Stimulated activated CD8-positive, alpha-beta memory T cell treated with anti-CD3 and anti-CD28 coated beads, Interleukin-2, amount 100 ng/mL, for 1 hour (primary cell): ENCODE results near the gene EHBP1L1.
"Not testable (repeated sequence)": the region's sequence is repeated elsewhere in the genome, so short reads cannot be mapped to it uniquely, and the experiment has no call there.

Experiments
- DNase-seq, 2 donors: peaks; one replicate each; pipeline ENCODE4 v3.0.0-alpha.2; 2020; ENCODE audit warnings: low read depth in 2 of 2

EHBP1L1 gene

DNA sequence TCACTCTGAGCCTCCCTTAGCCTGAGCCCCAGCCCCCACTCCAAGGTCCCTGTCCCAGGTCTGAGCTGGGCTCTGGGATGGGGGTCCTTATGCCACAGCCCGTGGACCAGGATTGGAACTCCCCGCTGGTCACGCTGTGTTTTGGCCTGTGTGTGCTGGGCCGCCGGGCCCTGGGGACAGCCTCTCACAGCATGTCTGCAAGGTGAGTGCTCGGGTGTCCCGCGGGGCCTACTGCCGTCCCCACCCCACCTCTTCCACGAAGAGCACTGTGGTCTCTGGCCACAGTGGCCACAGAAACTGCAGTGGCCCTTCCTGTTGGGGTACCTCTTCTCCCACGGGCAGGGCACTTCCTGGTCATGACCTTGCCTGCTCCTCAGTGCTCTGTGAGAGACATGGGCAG, 58.6 kb downstream of the EHBP1L1 start:
- DNase-seq: no peak

DNA sequence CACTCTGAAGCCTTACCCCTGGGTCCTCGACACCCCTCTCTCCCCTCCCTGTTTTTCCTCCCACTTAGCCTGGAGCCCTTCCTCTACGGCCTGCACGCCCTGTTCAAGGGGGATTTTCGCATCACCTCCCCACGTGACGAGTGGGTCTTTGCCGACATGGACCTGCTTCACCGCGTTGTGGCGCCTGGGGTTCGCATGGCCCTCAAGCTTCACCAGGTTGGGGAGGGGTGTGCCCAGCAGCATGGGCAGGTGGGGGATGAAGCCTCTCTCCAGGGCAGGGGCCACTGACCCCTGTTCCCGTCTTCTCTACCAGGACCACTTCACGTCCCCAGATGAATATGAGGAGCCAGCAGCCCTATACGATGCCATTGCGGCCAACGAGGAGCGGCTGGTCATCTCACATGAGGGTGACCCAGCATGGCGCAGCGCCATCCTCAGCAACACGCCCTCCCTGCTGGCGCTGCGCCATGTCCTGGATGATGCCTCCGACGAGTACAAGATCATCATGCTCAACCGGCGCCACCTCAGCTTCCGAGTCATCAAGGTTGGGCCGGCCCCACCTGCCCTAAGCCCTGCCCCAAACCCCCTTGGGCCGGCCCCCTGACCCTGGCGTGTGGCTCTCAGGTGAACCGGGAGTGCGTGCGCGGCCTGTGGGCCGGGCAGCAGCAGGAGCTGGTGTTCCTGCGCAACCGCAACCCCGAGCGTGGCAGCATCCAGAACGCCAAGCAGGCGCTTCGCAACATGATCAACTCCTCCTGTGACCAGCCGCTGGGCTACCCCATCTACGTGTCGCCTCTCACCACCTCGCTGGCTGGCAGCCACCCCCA, 59.3 kb downstream of the EHBP1L1 start:
- DNase-seq: no peak

DNA sequence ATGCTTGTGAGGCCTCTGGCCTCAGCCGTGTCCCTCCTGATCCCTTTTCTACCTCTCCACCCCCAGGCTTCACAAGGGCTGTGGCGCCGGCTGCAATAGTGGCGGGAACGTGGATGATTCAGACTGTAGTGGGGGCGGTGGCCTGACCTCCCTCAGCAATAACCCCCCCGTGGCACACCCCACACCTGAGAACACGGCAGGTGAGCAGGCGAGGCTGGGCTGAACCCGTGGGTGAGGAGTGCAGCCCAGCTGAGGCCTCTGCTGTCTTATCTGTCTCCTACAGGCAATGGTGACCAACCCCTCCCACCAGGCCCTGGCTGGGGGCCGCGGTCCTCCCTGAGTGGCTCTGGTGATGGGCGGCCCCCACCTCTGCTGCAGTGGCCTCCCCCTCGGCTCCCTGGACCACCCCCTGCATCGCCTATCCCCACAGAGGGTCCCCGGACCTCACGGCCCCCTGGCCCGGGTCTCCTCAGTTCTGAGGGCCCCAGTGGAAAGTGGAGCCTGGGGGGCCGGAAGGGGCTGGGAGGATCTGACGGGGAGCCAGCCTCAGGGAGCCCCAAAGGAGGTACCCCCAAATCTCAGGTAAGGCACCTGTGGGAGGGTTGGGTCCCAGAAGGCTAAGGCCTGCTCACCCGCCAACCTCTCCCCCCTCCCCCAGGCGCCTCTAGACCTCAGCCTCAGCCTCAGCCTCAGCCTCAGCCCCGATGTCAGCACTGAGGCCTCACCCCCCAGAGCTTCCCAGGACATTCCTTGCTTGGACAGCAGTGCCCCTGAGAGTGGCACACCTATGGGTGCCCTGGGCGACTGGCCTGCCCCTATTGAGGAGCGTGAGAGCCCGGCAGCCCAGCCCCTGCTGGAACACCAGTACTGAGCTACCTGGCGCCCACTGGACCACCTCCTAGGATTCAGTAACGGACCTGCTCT, 60.5 kb downstream of the EHBP1L1 start:
- DNase-seq: no peak

DNA sequence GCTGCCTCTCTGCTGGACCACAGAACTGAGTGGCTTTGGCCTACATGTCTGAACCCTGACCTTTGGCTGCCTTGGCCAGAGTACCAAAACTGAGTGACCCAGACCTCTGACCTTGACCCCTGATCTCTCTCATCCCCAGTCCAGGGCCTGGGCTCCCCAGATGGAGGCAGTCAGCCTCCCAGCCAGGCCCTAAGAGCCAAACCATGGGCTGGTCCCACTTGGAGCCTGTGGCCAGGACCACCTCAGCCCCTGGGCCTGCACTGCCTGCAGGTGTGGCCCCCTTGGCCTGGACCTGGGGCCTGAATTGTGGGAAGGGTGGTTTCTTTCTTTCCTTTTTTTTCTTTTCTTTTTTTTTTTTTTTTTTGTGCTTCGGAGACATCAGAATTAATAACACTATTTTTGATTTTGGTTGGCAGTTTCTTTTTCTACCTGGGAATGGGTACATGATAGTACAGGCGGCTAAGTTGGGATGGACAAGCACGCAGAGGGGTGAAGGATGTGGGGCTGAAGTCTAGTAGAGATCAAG, 61.2 kb downstream of the EHBP1L1 start:
- DNase-seq: no peak

DNA sequence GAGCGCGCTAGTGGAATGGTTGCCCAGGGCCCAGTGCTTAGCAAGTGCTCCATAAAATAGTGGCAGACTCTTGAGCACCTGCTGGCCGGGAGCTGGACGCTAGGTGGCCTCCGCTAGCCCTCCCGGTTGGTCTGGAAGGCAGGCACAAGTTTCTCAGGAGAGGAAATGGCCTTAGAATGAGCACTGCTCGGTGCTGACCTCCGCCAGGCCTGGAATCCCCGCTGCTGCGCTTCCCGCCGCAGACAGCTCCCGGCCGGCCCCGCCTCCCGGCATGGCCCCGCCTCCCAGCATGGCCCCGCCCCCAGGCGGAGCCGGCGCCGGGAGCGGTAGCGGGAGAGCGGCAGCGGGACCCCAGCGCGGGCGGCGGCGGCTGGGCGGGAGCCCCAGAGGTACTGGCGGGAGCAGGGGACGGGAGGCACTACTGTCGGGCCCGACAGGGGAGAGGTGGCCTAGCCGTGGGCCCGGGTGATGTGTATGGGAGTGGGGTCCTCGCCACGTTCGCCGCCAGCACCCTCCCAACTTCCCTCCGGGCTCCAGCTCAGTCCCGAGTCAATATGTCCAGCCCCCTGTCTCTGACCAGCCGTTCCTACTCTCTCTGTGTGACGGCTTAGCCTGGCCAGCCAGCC, 62.1 kb downstream of the EHBP1L1 start, which contains the start of gene SIPA1:
Gene SIPA1, plus strand, starts transcription at position 308 of the 626 bp plus-strand sequence. CDS start 2,821 bp downstream, outside the sequence.
- peak; percentile 37 to 57 for DNase-seq

DNA sequence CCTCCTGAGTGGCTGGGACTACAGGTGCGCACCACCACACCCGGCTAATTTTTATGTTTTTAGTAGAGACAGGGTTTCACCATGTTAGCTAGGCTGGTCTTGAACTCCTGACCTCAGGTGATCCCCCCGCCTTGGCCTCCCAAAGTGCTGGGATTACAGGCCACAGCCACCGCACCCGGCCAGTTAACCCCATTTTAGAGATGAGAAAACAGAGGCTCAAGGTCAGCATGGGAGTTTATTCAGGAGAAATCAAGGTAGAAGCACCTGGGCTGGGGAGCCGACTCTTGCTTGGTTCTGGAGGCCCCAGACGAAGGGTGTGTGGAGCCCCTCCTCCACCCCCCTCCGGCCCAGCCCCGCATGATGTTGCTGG, 63.4 kb downstream of the EHBP1L1 start:
- DNase-seq: not testable (repeated sequence)

DNA sequence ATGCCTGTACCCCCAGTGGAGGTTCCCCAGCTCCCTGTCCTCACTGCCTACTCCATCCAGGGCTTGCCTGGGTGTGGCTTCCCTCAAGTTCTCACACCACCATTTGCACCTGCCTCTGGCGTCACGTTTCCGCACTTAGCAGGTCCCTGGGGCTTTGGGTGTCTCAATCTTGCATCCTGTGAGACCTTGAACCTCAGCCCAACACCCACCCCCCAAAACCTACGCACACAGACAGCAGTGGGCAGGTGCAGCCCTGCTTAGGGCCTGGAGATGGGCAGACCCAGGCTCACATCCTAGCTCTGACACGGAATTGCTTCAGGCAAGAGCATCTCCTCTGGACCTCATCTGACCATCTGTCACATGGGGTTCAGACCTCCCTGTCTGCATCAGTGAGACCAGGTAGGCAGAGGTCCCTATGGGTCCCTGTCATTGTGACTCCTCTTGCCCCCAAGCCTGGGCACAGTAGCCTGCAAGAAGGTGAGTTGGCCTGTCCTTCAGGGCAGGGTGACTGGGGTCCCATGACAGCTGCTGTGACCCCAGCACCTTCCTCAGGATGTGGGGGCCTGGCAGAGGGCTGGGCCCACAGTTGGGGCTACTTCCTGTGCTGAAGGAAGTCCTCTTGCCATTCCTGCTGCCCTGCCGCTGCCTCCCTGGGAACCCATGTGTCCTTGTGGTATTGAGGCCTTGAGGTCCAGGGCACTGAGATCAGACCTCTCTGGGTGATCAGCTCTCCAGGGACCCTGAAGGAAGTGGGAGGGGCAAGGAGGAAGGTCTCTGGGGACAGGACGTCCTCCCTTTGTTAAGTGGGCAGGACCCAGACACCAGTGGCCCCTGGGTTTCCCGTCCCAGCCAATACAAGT, 64.0 kb downstream of the EHBP1L1 start:
- DNase-seq: peak; percentile 47 to 49

DNA sequence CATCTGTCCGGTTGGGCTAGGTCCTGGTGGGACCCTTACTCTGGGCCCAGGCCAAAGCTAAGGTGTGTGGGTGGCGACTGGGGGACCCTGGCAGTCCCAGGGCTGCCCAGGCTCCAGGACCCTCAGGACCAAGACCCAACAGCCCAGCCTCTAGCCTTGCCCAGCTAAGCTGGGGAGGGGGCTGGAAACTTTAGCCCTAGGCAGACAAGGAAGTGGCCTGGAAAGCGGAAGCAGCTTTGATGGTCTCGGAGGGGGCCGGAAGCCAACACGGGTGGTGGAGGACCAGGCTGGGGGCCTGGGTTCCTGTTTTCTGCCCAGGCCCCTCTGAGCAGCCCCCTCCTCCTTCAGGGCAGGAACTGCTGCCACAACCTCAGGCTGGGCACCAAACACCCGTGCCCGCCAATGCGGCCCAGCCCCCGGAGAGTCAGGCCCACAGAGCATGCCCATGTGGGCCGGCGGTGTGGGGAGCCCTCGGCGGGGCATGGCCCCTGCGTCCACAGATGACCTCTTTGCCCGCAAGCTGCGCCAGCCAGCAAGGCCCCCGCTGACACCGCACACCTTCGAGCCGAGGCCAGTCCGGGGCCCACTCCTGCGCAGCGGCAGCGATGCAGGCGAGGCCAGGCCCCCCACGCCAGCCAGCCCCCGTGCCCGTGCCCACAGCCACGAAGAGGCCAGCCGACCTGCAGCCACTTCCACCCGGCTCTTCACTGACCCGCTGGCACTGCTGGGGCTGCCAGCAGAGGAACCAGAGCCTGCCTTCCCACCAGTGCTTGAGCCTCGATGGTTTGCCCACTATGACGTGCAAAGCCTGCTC, 64.8 kb downstream of the EHBP1L1 start:
- no peak for DNase-seq

DNA sequence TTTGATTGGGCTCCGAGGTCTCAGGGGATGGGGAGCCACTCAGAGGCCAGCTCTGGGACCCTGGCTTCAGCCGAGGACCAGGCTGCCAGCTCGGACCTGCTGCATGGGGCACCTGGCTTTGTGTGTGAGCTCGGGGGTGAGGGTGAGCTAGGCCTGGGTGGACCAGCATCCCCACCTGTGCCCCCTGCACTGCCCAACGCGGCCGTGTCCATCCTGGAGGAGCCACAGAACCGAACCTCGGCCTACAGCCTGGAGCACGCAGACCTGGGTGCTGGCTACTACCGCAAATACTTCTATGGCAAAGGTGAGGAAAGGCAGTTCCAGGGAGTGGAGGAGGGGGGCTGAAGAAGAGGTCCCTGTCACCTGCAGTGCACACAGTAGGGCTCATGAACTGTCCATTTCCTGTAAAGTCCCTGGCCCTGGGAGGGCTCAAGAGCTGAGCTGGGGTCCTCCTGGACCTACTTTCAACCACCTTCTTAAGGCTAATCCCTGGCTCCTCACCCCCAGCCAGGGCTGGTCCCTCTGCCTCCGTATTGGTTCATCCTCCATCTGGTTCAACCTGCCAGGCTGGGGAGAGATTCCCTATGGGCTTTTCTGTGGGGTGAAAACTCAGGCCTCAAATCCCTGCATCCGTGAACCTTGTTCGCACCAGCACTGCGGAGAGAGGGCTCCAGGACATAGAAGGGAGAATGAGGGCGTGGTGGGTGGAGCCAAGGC, 65.6 kb downstream of the EHBP1L1 start:
- no peak for DNase-seq
